IPS-20b (cell line): Measurements from ENCODE around the gene SLC35F3.
"Not testable (repeated sequence)": the region's sequence is repeated elsewhere in the genome, so short reads cannot be mapped to it uniquely, and the experiment has no call there.

Source experiments
- H3K27ac ChIP-seq: one replicate; pipeline ENCODE4 v1.5.1; 2013; ENCODE audit warnings: low read length
- H3K27me3 ChIP-seq: 2 replicates; pipeline ENCODE4 v1.6.1; 2013; ENCODE audit warnings: mild to moderate bottlenecking, low read length, inconsistent platforms; ENCODE audit not compliant: insufficient read depth
- H3K36me3 ChIP-seq: 2 replicates; pipeline ENCODE4 v1.6.1; 2013; ENCODE audit warnings: low read depth, mild to moderate bottlenecking, inconsistent platforms, low read length, moderate library complexity; ENCODE audit not compliant: insufficient read depth
- H3K4me1 ChIP-seq: 2 replicates; pipeline ENCODE4 v1.6.1; 2013; ENCODE audit warnings: mild to moderate bottlenecking, control low read depth, inconsistent platforms, low read length, moderate library complexity; ENCODE audit not compliant: insufficient read depth
- H3K4me3 ChIP-seq: 2 replicates; pipeline ENCODE4 v1.5.1; 2013; ENCODE audit warnings: mild to moderate bottlenecking, low read length, inconsistent platforms
- H3K9ac ChIP-seq: 2 replicates; pipeline ENCODE4 v1.6.1; 2013; ENCODE audit warnings: low read depth, mild to moderate bottlenecking, inconsistent platforms, low read length, moderate library complexity
- H3K9me3 ChIP-seq: 2 replicates; pipeline ENCODE4 v1.6.1; 2013; ENCODE audit warnings: mild to moderate bottlenecking, low read depth, low read length, inconsistent platforms; ENCODE audit not compliant: insufficient read depth

The SLC35F3 gene

GRCh38 chr1:234345237-234345636, 440.8 kb downstream of the SLC35F3 start:
- Histone ChIP-seq H3K9ac (no peak overlapping the region), H3K36me3 (no peaks in the 10 kb centered on the region), H3K27me3 (no peaks in the 10 kb centered on the region), H3K27ac (no peak overlapping the region), H3K9me3 (peaks cover 9% of the 10 kb centered on the region; the same call in 1 of the 2 replicates), H3K4me3 (no peak overlapping the region), H3K4me1 (no peaks in the 10 kb centered on the region)

GRCh38 chr1:234348964-234349363, 444.5 kb downstream of the SLC35F3 start:
- Histone ChIP-seq H3K27ac (no peak overlapping the region), H3K9ac (no peak overlapping the region), H3K4me1 (no peaks in the 10 kb centered on the region), H3K9me3 (no peaks in the 10 kb centered on the region), H3K36me3 (no peaks in the 10 kb centered on the region), H3K27me3 (no peaks in the 10 kb centered on the region), H3K4me3 (no peak overlapping the region)

- Histone ChIP-seq H3K9ac (no peak overlapping the region), H3K27me3 (no peaks in the 10 kb centered on the region), H3K36me3 (no peaks in the 10 kb centered on the region), H3K4me3 (no peak overlapping the region), H3K9me3 (no peaks in the 10 kb centered on the region), H3K27ac (no peak overlapping the region), H3K4me1 (no peaks in the 10 kb centered on the region)
Measured at GRCh38 chr1:234355782-234356510, 451.5 kb downstream of the SLC35F3 start.

GRCh38 chr1:234356615-234357269, 452.3 kb downstream of the SLC35F3 start:
- not testable (repeated sequence) for H3K27ac ChIP-seq, H3K9me3 ChIP-seq, H3K9ac ChIP-seq, H3K36me3 ChIP-seq, H3K4me3 ChIP-seq, H3K27me3 ChIP-seq, H3K4me1 ChIP-seq

- H3K9ac ChIP-seq = no peak overlapping the region
- H3K9me3 ChIP-seq = no peaks in the 10 kb centered on the region
Measured at GRCh38 chr1:234357831-234358230, 453.4 kb downstream of the SLC35F3 start.

GRCh38 chr1:234361102-234361603, 456.7 kb downstream of the SLC35F3 start:
- Histone ChIP-seq H3K4me1 (no peaks in the 10 kb centered on the region), H3K27me3 (no peaks in the 10 kb centered on the region), H3K27ac (no peak overlapping the region), H3K36me3 (no peaks in the 10 kb centered on the region), H3K9ac (no peak overlapping the region), H3K4me3 (no peak overlapping the region), H3K9me3 (no peaks in the 10 kb centered on the region)

More at GRCh38 chr1:234357831-234358230, 453.4 kb downstream of the SLC35F3 start:
- H3K4me1 ChIP-seq = no peaks in the 10 kb centered on the region
- no peaks in the 10 kb centered on the region for H3K27me3 ChIP-seq
- H3K4me3 ChIP-seq = no peak overlapping the region
- no peak overlapping the region for H3K27ac ChIP-seq
- H3K36me3 ChIP-seq = no peaks in the 10 kb centered on the region

DNA sequence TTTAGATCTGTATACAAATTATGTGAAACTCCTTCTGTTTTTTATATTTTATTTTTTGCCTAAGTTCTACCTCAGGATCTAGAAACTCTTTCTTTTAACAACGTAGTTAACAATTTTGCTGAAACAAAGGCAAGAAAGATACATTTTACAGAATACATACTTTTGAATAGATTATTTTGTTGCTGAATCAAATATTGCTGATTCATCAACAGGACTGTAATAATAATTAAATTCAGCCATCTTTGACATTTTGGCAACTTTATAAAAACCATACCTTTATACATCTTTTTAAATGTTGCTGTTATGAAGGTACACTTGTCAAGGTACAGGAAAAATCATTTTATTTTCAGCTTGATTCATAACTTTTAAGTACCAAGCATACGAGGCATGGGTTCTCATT, 458.1 kb downstream of the SLC35F3 start:
- Histone ChIP-seq H3K4me1 (no peaks in the 10 kb centered on the region), H3K36me3 (no peaks in the 10 kb centered on the region), H3K9ac (no peak overlapping the region), H3K27ac (no peak overlapping the region), H3K27me3 (no peaks in the 10 kb centered on the region), H3K9me3 (no peaks in the 10 kb centered on the region), H3K4me3 (no peak overlapping the region)

DNA sequence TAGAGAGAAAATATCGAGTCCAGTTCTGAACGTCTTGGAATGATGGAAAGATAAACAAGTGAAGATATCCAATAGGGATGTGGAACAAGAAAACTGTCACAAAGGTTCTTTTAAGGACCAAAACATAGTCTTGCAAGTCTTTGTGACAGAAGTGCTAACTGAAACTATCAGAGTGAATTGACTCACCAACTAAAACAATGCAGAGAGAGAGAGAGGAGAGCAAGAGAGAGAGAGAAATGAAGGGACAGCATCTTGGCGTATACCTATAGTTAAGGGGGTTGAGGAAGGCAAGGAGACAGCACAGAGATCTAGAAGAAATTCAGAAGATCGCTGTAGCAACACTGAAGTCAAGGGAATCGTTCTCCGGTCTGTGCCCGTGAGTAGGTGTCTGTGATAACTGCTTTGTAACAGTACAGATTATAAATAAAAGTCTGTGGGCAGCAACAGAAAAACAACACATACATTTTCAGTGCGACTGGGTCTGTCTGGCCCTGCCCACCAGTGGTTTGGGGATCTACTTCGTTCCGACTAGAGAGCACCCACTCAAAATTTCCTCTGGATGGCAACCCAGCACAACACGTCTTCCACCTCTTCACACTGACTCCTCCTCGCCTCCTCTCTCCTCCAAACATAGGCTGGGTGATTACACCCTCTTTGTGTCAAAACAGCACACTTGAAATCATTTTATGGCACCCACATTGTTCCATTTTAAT, 464.0 kb downstream of the SLC35F3 start:
- Histone ChIP-seq H3K36me3 (no peaks in the 10 kb centered on the region), H3K9me3 (no peaks in the 10 kb centered on the region), H3K27ac (no peak overlapping the region), H3K4me1 (no peaks in the 10 kb centered on the region), H3K9ac (no peak overlapping the region), H3K27me3 (peaks cover 12% of the 10 kb centered on the region), H3K4me3 (no peak overlapping the region)

GRCh38 chr1:234369033-234369430, 464.6 kb downstream of the SLC35F3 start:
- no peak overlapping the region for H3K9ac ChIP-seq
- H3K36me3 ChIP-seq = no peaks in the 10 kb centered on the region
- H3K9me3 ChIP-seq = no peaks in the 10 kb centered on the region
- peaks cover 12% of the 10 kb centered on the region for H3K27me3 ChIP-seq
- H3K4me3 ChIP-seq = no peak overlapping the region
- no peaks in the 10 kb centered on the region; the same call in 1 of the 2 replicates for H3K4me1 ChIP-seq
- no peak overlapping the region for H3K27ac ChIP-seq

- H3K9me3 ChIP-seq = no peaks in the 10 kb centered on the region
- H3K36me3 ChIP-seq = 0 out of 2 replicates have a peak, but pooled peaks cover 4% of the 10 kb centered on the region
- peaks cover 5% of the 10 kb centered on the region; the same call in 1 of the 2 replicates for H3K4me1 ChIP-seq
- no peak overlapping the region for H3K9ac ChIP-seq
- peaks cover 12% of the 10 kb centered on the region for H3K27me3 ChIP-seq
- no peak overlapping the region for H3K4me3 ChIP-seq
- no peak overlapping the region for H3K27ac ChIP-seq
Measured at GRCh38 chr1:234369784-234370183, 465.3 kb downstream of the SLC35F3 start.

DNA sequence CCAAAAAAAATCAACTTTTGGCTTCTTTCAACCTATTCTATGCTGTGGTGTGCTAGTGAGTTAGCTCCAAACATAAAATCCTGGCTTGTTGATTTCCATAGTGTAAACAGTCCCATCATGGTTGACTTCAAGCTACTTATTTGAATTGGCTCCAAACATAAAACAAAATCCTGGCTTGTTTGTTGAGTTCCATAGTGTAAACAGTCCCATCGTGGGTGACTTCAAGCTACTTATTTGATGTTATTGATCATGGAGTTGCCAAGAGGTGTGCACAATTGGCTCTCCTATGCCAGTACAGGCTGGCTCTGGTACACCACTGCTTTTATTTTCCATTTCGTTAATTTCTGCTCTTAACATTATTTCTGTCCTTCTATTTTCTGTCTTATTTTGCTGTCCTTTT, 466.9 kb downstream of the SLC35F3 start:
- H3K36me3 ChIP-seq = peaks cover 19% of the 10 kb centered on the region
- H3K4me1 ChIP-seq = peaks cover 5% of the 10 kb centered on the region; the same call in 1 of the 2 replicates
- H3K27me3 ChIP-seq = peaks cover 12% of the 10 kb centered on the region
- no peaks in the 10 kb centered on the region for H3K9me3 ChIP-seq
- H3K9ac ChIP-seq = no peak overlapping the region
- no peak overlapping the region for H3K4me3 ChIP-seq
- no peak overlapping the region for H3K27ac ChIP-seq
